Prostate gland (tissue), 2 donors: ENCODE measurements around the gene TMEM213. TPM values are rescaled to one million over a fixed set of nuclear protein-coding genes. Genes with fewer than 3 reads are reported as not detected.

Source experiments
- DNase-seq: peaks from one replicate; pipeline ENCODE4 v3.0.0-alpha.2; 2019; ENCODE audit warnings: low spot score
- H3K27ac ChIP-seq, 2 donors: fragments of 200-600 bp; sonication (generic); 2 replicates each; pipeline ENCODE4 v1.5.1; 2017 to 2019
- H3K27me3 ChIP-seq: fragments of 200-600 bp; sonication (generic); replicated peaks from 2 replicates; pipeline ENCODE4 v1.5.1; 2019; ENCODE audit not compliant: insufficient read depth
- H3K36me3 ChIP-seq, 2 donors: fragments of 200-600 bp; sonication (generic); 1 replicate in 1 of 2; 2 replicates in 1 of 2; pipeline versions ENCODE4 v1.5.1 to v1.8.1; 2017 to 2019
- H3K4me1 ChIP-seq: fragments of 200-600 bp; sonication (generic); replicated peaks from 2 replicates; pipeline ENCODE4 v1.5.1; 2019
- H3K4me3 ChIP-seq, 2 donors: fragments of 200-600 bp; sonication (generic); 2 replicates each; pipeline ENCODE4 v1.5.1; 2017 to 2019
- H3K9me3 ChIP-seq: fragments of 200-600 bp; sonication (generic); 2 replicates; pipeline ENCODE4 v1.5.1; 2017
- CTCF ChIP-seq, 4 experiments: fragments of 200-600 bp in 2 of 4; fragments of 450-650 bp in 2 of 4; sonication (generic) in 2 of 4; IDR thresholded peaks; 1 replicate in 3 of 4; 2 replicates in 1 of 4; pipeline ENCODE4 v1.5.1; 2016 to 2019; ENCODE audit warnings: antibody characterized with exemption in 4 of 4, mild to moderate bottlenecking in 2 of 4, moderate library complexity in 2 of 4
- POLR2A ChIP-seq: fragments of 450-650 bp; IDR thresholded peaks from one replicate; pipeline ENCODE4 v1.6.1; 2016; ENCODE audit warnings: antibody characterized with exemption, mild to moderate bottlenecking
- POLR2AphosphoS5 ChIP-seq: sonication (generic); formaldehyde crosslinking; IDR thresholded peaks from one replicate; pipeline ENCODE4 v1.6.1; 2017; ENCODE audit warnings: antibody characterized with exemption
- WGBS: methylation state at CpG from one replicate; pipeline ENCODE4 v1.1.5; 2018; 5-methylcytosine and 5-hydroxymethylcytosine counted together
- intact Hi-C: fragments of 100-400 bp; cut with DNase I; formaldehyde crosslinking; loops from one replicate; pipeline ENCODE4 v1.14.2; 2022
- total RNA-seq, 2 donors: library from RNA; depleted of rRNA; stranded (reverse); fragments of >200 nt; gene quantifications; one replicate each; pipeline ENCODE4 v1.1.0, GENCODE V29; 2016

TMEM213 gene
- total RNA-seq, 2 donors from 2014 or later = 0.55 TPM; not detected in 1

GRCh38 chr7:138816650-138817049, 18.9 kb downstream of the TMEM213 start:
- H3K36me3 ChIP-seq = no peaks in the 10 kb centered on the region
- 86% methylated on average over 1 of the region's 1 CpG for WGBS
- H3K27me3 ChIP-seq = no peaks in the 10 kb centered on the region
- TF ChIP-seq POLR2AphosphoS5 = no peak
- no peak for TF ChIP-seq POLR2A
- no peak for TF ChIP-seq CTCF (IDR thresholded peaks at IDR 0.05)
- intact Hi-C loops = no loop called here
- no peak overlapping the region for H3K27ac ChIP-seq
- H3K4me3 ChIP-seq = no peak overlapping the region
- H3K9me3 ChIP-seq = no peaks in the 10 kb centered on the region
- DNase-seq = no peak
- no peaks in the 10 kb centered on the region for H3K4me1 ChIP-seq

GRCh38 chr7:138819625-138820024, 21.8 kb downstream of the TMEM213 start:
- H3K4me3 ChIP-seq = no peak overlapping the region
- no peaks in the 10 kb centered on the region for H3K36me3 ChIP-seq
- H3K27ac ChIP-seq = no peak overlapping the region
- H3K27me3 ChIP-seq = no peaks in the 10 kb centered on the region
- no peak for DNase-seq
- WGBS = 78% methylated on average over 3 of the region's 3 CpGs
- intact Hi-C loops = no loop called here
- TF ChIP-seq CTCF (IDR thresholded peaks at IDR 0.05) (no peak), POLR2A (no peak), POLR2AphosphoS5 (no peak)
- no peaks in the 10 kb centered on the region for H3K9me3 ChIP-seq
- no peaks in the 10 kb centered on the region for H3K4me1 ChIP-seq

- no peak for DNase-seq
- intact Hi-C loops = no loop called here
- no peak for TF ChIP-seq POLR2A
- TF ChIP-seq POLR2AphosphoS5 = no peak
- TF ChIP-seq CTCF (IDR thresholded peaks at IDR 0.05) = no peak
- Histone ChIP-seq H3K27ac (no peak overlapping the region), H3K9me3 (no peaks in the 10 kb centered on the region), H3K36me3 (no peaks in the 10 kb centered on the region), H3K4me3 (no peak overlapping the region), H3K4me1 (no peaks in the 10 kb centered on the region), H3K27me3 (no peaks in the 10 kb centered on the region)
- 91% methylated on average over 7 of the region's 7 CpGs for WGBS
Observed at GRCh38 chr7:138821912-138822311, 24.1 kb downstream of the TMEM213 start.

GRCh38 chr7:138822867-138823535, 25.2 kb downstream of the TMEM213 start:
- H3K27ac ChIP-seq = no peak overlapping the region
- H3K36me3 ChIP-seq = no peaks in the 10 kb centered on the region
- H3K9me3 ChIP-seq = no peaks in the 10 kb centered on the region
- TF ChIP-seq POLR2AphosphoS5 = no peak
- no peak for TF ChIP-seq POLR2A
- TF ChIP-seq CTCF (IDR thresholded peaks at IDR 0.05) = no peak
- 96% methylated on average over 11 of the region's 11 CpGs for WGBS
- no peaks in the 10 kb centered on the region for H3K4me1 ChIP-seq
- DNase-seq = no peak
- intact Hi-C loops = no loop called here
- H3K27me3 ChIP-seq = no peaks in the 10 kb centered on the region
- H3K4me3 ChIP-seq = no peak overlapping the region

GRCh38 chr7:138825049-138825721, 27.4 kb downstream of the TMEM213 start:
- TF ChIP-seq POLR2AphosphoS5 (no peak), POLR2A (no peak), CTCF (IDR thresholded peaks at IDR 0.05) (no peak)
- Histone ChIP-seq H3K4me1 (no peaks in the 10 kb centered on the region), H3K4me3 (no peak overlapping the region), H3K27me3 (no peaks in the 10 kb centered on the region), H3K27ac (no peak overlapping the region), H3K9me3 (no peaks in the 10 kb centered on the region), H3K36me3 (no peaks in the 10 kb centered on the region)
- WGBS = 91% methylated on average over 11 of the region's 11 CpGs
- DNase-seq = no peak
- intact Hi-C loops = no loop called here
